Bladder microvascular endothelial cell (primary cell): ENCODE data around the gene C16orf82. TPM values are rescaled to one million over a fixed set of nuclear protein-coding genes. Genes with fewer than 3 reads are reported as not detected.

ENCODE experiments used
- total RNA-seq: library from RNA; depleted of rRNA; stranded (reverse); fragments of >200 nt; gene quantifications from 2 replicates; pipeline ENCODE4 v1.2.3, GENCODE V29; 2014

C16orf82 gene
- total RNA-seq = not detected in 2 replicates

DNA sequence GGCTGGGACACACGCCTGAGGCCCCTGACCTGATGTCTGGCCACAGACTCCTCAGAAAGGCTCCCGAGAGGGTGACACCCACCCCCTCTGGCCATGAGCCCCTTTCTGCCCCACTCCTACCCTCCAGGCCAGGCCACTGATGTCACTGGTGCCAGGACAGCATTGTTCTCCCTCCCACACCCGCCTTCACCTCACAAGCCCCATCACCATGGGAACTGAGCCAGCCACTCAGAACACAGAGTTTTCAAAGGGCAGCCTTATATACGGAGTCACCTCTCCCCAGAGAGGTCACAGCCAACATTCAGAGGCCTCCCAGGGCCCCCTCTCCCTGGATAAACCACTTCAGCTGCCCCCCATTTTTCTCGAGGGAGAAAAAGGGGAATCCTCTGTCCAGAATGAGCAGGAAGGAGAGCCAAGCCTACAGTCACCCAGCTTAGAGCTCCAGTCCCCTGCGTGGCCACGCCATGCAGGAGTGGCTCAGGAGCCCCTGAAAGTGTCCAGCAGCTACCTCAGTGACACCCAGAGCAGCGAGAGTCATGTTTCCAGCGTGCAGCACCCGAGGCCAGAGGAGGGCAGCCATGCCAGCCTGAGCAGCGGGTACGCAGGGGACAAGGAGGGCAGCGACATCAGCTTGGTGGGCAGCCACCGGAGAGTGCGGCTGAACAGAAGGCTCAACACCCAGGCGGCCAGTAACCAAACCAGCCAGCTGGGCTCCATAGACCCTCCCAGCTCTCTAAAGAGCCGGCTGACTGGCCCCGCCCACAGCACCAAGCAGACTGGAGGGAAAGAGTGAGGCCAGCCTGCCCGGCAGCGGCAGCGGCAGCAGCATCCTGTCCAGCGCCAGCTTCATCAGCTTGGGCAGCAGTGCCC, at the start of gene C16orf82:
TSS of gene C16orf82 (plus strand) at position 260 of the 870 bp plus-strand sequence.

Other genes starting within 250 kb of the C16orf82 start
- gene KDM8, start 136.6 kb downstream of the C16orf82 start, total RNA-seq = 3.4 and 4.5 TPM in 2 replicates
- 49.1 and 50.5 TPM in 2 replicates for gene NSMCE1, start 201.8 kb downstream of the C16orf82 start, total RNA-seq
- 35.9 and 66.6 TPM in 2 replicates for gene IL4R, start 247.0 kb downstream of the C16orf82 start, total RNA-seq